Endodermal cell (in vitro differentiated cells): ENCODE data around the gene SLC17A6. TPM values are rescaled to one million over a fixed set of nuclear protein-coding genes. Genes with fewer than 3 reads are reported as not detected.

ENCODE experiments used
- DNase-seq: peaks from one replicate; pipeline ENCODE4 v3.0.0-alpha.2; 2017
- H3K27ac ChIP-seq: 2 replicates; pipeline ENCODE4 v1.5.1; 2013; ENCODE audit warnings: mild to moderate bottlenecking, low read depth, low read length, moderate library complexity
- H3K27me3 ChIP-seq: 2 replicates; pipeline ENCODE4 v1.6.1; 2013; ENCODE audit warnings: mild to moderate bottlenecking, low read length, moderate library complexity; ENCODE audit not compliant: insufficient read depth, control insufficient read depth, poor library complexity, severe bottlenecking
- H3K36me3 ChIP-seq: 2 replicates; pipeline ENCODE4 v1.7.0; 2013; ENCODE audit warnings: mild to moderate bottlenecking, low read length, moderate library complexity; ENCODE audit not compliant: control insufficient read depth, insufficient read depth
- H3K4me1 ChIP-seq: one replicate; pipeline ENCODE4 v1.7.0; 2013; ENCODE audit warnings: low read length; ENCODE audit not compliant: control insufficient read depth, insufficient read depth
- H3K4me3 ChIP-seq: 2 replicates; pipeline ENCODE4 v1.5.1; 2013; ENCODE audit warnings: mild to moderate bottlenecking, low read length, moderate library complexity
- H3K9ac ChIP-seq: 2 replicates; pipeline ENCODE4 v1.6.1; 2013; ENCODE audit warnings: mild to moderate bottlenecking, low read length, moderate library complexity; ENCODE audit not compliant: poor library complexity, severe bottlenecking; ENCODE audit errors: extremely low read depth
- H3K9me3 ChIP-seq: 2 replicates; pipeline ENCODE4 v1.6.1; 2013; ENCODE audit warnings: mild to moderate bottlenecking, low read length, moderate library complexity; ENCODE audit not compliant: control insufficient read depth
- H3K27ac Mint-ChIP-seq: 2 replicates; pipeline ENCODE4 v1.8.0; 2020; ENCODE audit warnings: mixed read lengths
- H3K27me3 Mint-ChIP-seq: 2 replicates; pipeline ENCODE4 v1.8.0; 2021; ENCODE audit warnings: mild to moderate bottlenecking, mixed read lengths; ENCODE audit not compliant: insufficient read depth
- H3K36me3 Mint-ChIP-seq: 2 replicates; pipeline ENCODE4 v1.8.0; 2020; ENCODE audit warnings: low read depth, mixed read lengths
- H3K4me1 Mint-ChIP-seq: 2 replicates; pipeline ENCODE4 v1.8.0; 2020; ENCODE audit warnings: mixed read lengths
- H3K4me3 Mint-ChIP-seq: 2 replicates; pipeline ENCODE4 v1.8.0; 2020; ENCODE audit warnings: mild to moderate bottlenecking, moderate library complexity, mixed read lengths
- H3K9me3 Mint-ChIP-seq: 2 replicates; pipeline ENCODE4 v1.8.0; 2020; ENCODE audit warnings: mild to moderate bottlenecking, mixed read lengths
- WGBS, 2 experiments: methylation state at CpG; one replicate each; pipeline versions ENCODE4 v1.1.5 to v1.1.7; 2013; ENCODE audit warnings: missing lambda C conversion rate in 2 of 2, mixed read lengths in 1 of 2; ENCODE audit not compliant: insufficient coverage in 1 of 2, insufficient read length in 1 of 2; 5-methylcytosine and 5-hydroxymethylcytosine counted together
- total RNA-seq, 2 donors: library from RNA; stranded (reverse); fragmentation: NEBNext Ultra II Directional in 1 of 2; extraction: Animal tissue kit (Norgen Biotek cat#: 25700) in 1 of 2; gene quantifications; 2 replicates in 1 of 2; 3 replicates in 1 of 2; pipeline ENCODE4 v1.2.1, GENCODE V29; 2021
- TF ChIP-seq, protein P1 (sequence below): fragments of 200-600 bp; sonication (generic); conservative IDR thresholded peaks from 2 replicates; pipeline ENCODE4 v1.5.0; 2021; ENCODE audit warnings: antibody characterized with exemption, mild to moderate bottlenecking

The SLC17A6 gene
- total RNA-seq, 2 donors from 2014 or later, result not detected

DNA sequence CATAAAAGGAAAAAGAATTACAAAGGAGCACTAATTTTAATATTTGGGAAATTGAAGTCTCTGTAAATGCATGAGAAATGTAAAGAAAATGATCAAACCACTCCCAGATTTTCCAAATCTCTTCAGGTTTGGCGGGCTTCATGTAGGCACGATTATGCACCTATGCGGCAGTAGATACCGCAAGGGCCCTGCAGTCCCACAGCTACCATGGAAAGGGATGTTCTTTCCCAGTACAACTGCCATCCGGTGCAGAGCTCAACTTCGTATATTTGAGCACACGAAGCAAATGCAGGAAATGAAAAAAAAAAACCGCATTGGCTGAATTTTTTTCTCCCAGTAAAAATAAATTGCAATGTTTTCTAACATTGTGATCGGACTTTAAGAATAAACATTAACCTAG is 1.4 kb downstream of the SLC17A6 start:
- H3K4me1 ChIP-seq, result no peaks in the 10 kb centered on the region
- peaks cover 25% of the 10 kb centered on the region for H3K4me1 Mint-ChIP-seq
- H3K27me3 ChIP-seq, result peaks cover 75% of the 10 kb centered on the region
- no peak overlapping the region for H3K9ac ChIP-seq
- H3K36me3 Mint-ChIP-seq, result no peaks in the 10 kb centered on the region
- no peaks in the 10 kb centered on the region for H3K9me3 Mint-ChIP-seq
- no peaks in the 10 kb centered on the region for H3K9me3 ChIP-seq
- no peaks in the 10 kb centered on the region for H3K36me3 ChIP-seq
- H3K4me3 Mint-ChIP-seq, result no peak overlapping the region
- no peak overlapping the region for H3K27ac Mint-ChIP-seq
- TF ChIP-seq, protein P1, sequence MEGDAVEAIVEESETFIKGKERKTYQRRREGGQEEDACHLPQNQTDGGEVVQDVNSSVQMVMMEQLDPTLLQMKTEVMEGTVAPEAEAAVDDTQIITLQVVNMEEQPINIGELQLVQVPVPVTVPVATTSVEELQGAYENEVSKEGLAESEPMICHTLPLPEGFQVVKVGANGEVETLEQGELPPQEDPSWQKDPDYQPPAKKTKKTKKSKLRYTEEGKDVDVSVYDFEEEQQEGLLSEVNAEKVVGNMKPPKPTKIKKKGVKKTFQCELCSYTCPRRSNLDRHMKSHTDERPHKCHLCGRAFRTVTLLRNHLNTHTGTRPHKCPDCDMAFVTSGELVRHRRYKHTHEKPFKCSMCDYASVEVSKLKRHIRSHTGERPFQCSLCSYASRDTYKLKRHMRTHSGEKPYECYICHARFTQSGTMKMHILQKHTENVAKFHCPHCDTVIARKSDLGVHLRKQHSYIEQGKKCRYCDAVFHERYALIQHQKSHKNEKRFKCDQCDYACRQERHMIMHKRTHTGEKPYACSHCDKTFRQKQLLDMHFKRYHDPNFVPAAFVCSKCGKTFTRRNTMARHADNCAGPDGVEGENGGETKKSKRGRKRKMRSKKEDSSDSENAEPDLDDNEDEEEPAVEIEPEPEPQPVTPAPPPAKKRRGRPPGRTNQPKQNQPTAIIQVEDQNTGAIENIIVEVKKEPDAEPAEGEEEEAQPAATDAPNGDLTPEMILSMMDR, result no peak
- 28 to 29% methylated on average over 6 to 9 of the region's 9 CpGs for WGBS, 2 experiments
- no peak overlapping the region for H3K4me3 ChIP-seq
- peaks cover 74% of the 10 kb centered on the region for H3K27me3 Mint-ChIP-seq
- no peak for DNase-seq
- no peak overlapping the region for H3K27ac ChIP-seq

DNA sequence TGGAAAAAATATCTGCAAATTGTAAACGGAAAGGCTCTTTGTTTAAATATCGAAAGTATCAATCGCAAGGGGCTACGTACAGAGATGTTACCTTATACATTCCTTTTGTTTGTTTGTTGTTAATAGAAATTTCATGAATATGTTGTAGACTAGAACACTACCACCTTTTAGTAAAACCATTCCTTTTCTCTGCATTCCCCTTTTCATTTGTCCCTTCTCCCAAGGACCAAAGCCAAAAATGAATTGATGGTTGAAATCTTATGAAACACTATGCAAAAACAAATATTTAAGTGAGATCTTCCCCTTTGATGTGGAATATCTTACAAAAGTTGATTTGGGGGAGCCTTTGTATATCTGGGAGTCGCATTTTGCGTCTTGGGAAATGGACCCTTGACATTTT is 2.1 kb downstream of the SLC17A6 start:
- no peaks in the 10 kb centered on the region for H3K36me3 ChIP-seq
- peak overlapping the region; percentile 45 for H3K27ac ChIP-seq
- H3K4me1 ChIP-seq, result no peaks in the 10 kb centered on the region
- no peak overlapping the region for H3K9ac ChIP-seq
- H3K36me3 Mint-ChIP-seq, result no peaks in the 10 kb centered on the region
- peaks cover 80% of the 10 kb centered on the region for H3K27me3 Mint-ChIP-seq
- H3K9me3 Mint-ChIP-seq, result no peaks in the 10 kb centered on the region
- DNase-seq, result no peak
- TF ChIP-seq, protein P1, result no peak
- peaks cover 25% of the 10 kb centered on the region for H3K4me1 Mint-ChIP-seq
- no peaks in the 10 kb centered on the region for H3K9me3 ChIP-seq
- no peak overlapping the region for H3K27ac Mint-ChIP-seq
- H3K4me3 ChIP-seq, result no peak overlapping the region
- H3K27me3 ChIP-seq, result peaks cover 81% of the 10 kb centered on the region
- H3K4me3 Mint-ChIP-seq, result peak overlapping the region; percentile 43
- WGBS, 2 experiments, result 35 to 36% methylated on average over 4 to 6 of the region's 6 CpGs

GRCh38 chr11:22340701-22341587 is 2.8 kb downstream of the SLC17A6 start:
- Histone ChIP-seq H3K27ac (peak overlapping the region; percentile 77), H3K27me3 (peaks cover 83% of the 10 kb centered on the region), H3K4me3 (no peak overlapping the region), H3K9me3 (no peaks in the 10 kb centered on the region), H3K4me1 (no peaks in the 10 kb centered on the region), H3K9ac (no peak overlapping the region), H3K36me3 (no peaks in the 10 kb centered on the region)
- H3K9me3 Mint-ChIP-seq, result no peaks in the 10 kb centered on the region
- DNase-seq, result peak; percentile 78
- H3K4me3 Mint-ChIP-seq, result peak overlapping the region; percentile 43
- TF ChIP-seq, protein P1, result peak; percentile 39
- WGBS, 2 experiments, result 23 to 25% methylated on average over 13 to 40 of the region's 40 CpGs
- H3K27ac Mint-ChIP-seq, result no peak overlapping the region
- peaks cover 80% of the 10 kb centered on the region for H3K27me3 Mint-ChIP-seq
- peaks cover 25% of the 10 kb centered on the region for H3K4me1 Mint-ChIP-seq
- H3K36me3 Mint-ChIP-seq, result no peaks in the 10 kb centered on the region
